Heart left ventricle (tissue), 16 donors: ENCODE data around the gene AMN. TPM values are rescaled to one million over a fixed set of nuclear protein-coding genes. Genes with fewer than 3 reads are reported as not detected.

Source experiments
- ATAC-seq, 4 donors: fragments of 200-7000 bp; cut with Tn5 transposase; one replicate each; pipeline ENCODE4 v1.9.1; 2020 to 2022; ENCODE audit warnings: moderate library complexity in 4 of 4, mild to moderate bottlenecking in 3 of 4, moderate number of reproducible peaks in 1 of 4
- DNase-seq, 5 donors: peaks; one replicate each; pipeline ENCODE4 v3.0.0-alpha.2; 2020
- H3K27ac ChIP-seq, 12 donors: fragments of 200-600 bp; sonication (generic) in 4 of 12; one replicate each; pipeline versions ENCODE4 v1.5.0 to v1.8.0; 2016 to 2022; ENCODE audit warnings: mild to moderate bottlenecking in 2 of 12
- H3K27me3 ChIP-seq, 9 donors: fragments of 200-600 bp; sonication (generic) in 2 of 9; one replicate each; pipeline versions ENCODE4 v1.5.1 to v1.8.0; 2016 to 2022; ENCODE audit warnings: mild to moderate bottlenecking in 3 of 9
- H3K36me3 ChIP-seq, 9 donors: fragments of 200-600 bp; sonication (generic) in 2 of 9; one replicate each; pipeline versions ENCODE4 v1.5.0 to v1.8.0; 2018 to 2022; ENCODE audit warnings: mild to moderate bottlenecking in 2 of 9
- H3K4me1 ChIP-seq, 12 donors: fragments of 200-600 bp; sonication (generic) in 4 of 12; one replicate each; pipeline versions ENCODE4 v1.5.0 to v1.8.0; 2016 to 2022; ENCODE audit warnings: mild to moderate bottlenecking in 3 of 12
- H3K4me3 ChIP-seq, 12 donors: fragments of 200-600 bp; sonication (generic) in 4 of 12; one replicate each; pipeline versions ENCODE4 v1.5.0 to v1.8.0; 2017 to 2022; ENCODE audit warnings: mild to moderate bottlenecking in 9 of 12, moderate library complexity in 4 of 12
- H3K9me3 ChIP-seq, 12 donors: fragments of 200-600 bp; sonication (generic) in 4 of 12; one replicate each; pipeline versions ENCODE4 v1.5.0 to v1.8.0; 2016 to 2022; ENCODE audit warnings: mild to moderate bottlenecking in 1 of 12
- CTCF ChIP-seq, 12 donors: fragments of 200-600 bp; sonication (generic) in 4 of 12; IDR thresholded peaks; one replicate each; pipeline versions ENCODE4 v1.5.0 to v1.8.0; 2018 to 2022; ENCODE audit warnings: antibody characterized with exemption in 12 of 12, mild to moderate bottlenecking in 5 of 12
- POLR2A ChIP-seq, 2 donors: fragments of 450-650 bp; IDR thresholded peaks; one replicate each; pipeline ENCODE4 v1.6.1; 2017; ENCODE audit warnings: antibody characterized with exemption in 2 of 2, mild to moderate bottlenecking in 2 of 2, moderate library complexity in 2 of 2
- WGBS, 4 donors: extraction: QIAGEN DNeasy Blood & Tissue Kit in 2 of 4; methylation state at CpG; one replicate each; pipeline versions ENCODE4 v1.1.5 to v1.1.7; 2013 to 2018; 5-methylcytosine and 5-hydroxymethylcytosine counted together
- intact Hi-C, 10 donors: fragments of 100-400 bp; cut with DNase I; formaldehyde crosslinking; loops; one replicate each; pipeline versions ENCODE4 v1.11.1 to v1.14.2; 2022
- polyA plus RNA-seq, 2 donors: library from polyadenylated mRNA; stranded (reverse); fragments of 200-250 nt; gene quantifications; one replicate each; pipeline ENCODE4 v1.2.3, GENCODE V29; 2013
- total RNA-seq, 9 donors: library from RNA; depleted of rRNA in 2 of 9; stranded (reverse); fragments of >200 nt in 2 of 9; fragmentation: NEBNext Ultra II Directional in 3 of 9; extraction: Animal tissue kit (Norgen Biotek cat#: 25700) in 3 of 9; gene quantifications; one replicate each; pipeline versions ENCODE4 v1.1.0 to v1.2.4, GENCODE V29; 2016 to 2023
- donor health status: ischemic (EF 13 %, LVEDD 7.1; RV severe dilation, severe dysfunction).
- donor health status: healthy with polysubstance abuse.
- donor health status: DM: no; HTN: yes; CAD: no.
- donor health status: DM: no; HTN: no; CAD: no.
- donor health status: ischemic (EF 25% LVEDD 6.9; RV normal size, moderate dysfunction).
- donor health status: ischemic (EF 25% LVEDD 5.7; RV mildly dilated, moderate dysfunction).
- donor health status: healthy.
- donor health status: DM: yes; HTN: yes; CAD: no.
- donor health status: ischemic (EF 35%, LVEDD 5.7; RV mildly dilated, moderate dysfunction).
- donor health status: nonischemic (EF 11% LVEDD 7.7; RV severe dilation, severe dysfunction).
- donor health status: DM: yes; HTN: yes; CAD: no.
- donor health status: PGD.
- donor health status: ischemic (EF 29% LVEDD 5.4; RV normal size, mild dysfunction).
- donor health status: nonischemic (EF 23%, LVEDD 6.1; RV moderate dilation, normal function).

The AMN gene
- total and polyA plus RNA-seq, 11 donors, result 0.11 to 0.36 (median 0.21) TPM; not detected in 8

GRCh38 chr14:102937331-102938175 is 15.1 kb downstream of the AMN start:
- no peak for TF ChIP-seq CTCF (IDR thresholded peaks at IDR 0.05)
- Histone ChIP-seq H3K27me3 (no peaks in the 10 kb centered on the region), H3K4me3 (no peak overlapping the region), H3K27ac (no peak overlapping the region), H3K36me3 (peaks cover 0 to 90% (median 75%) of the 10 kb centered on the region in 9 donors), H3K9me3 (no peaks in the 10 kb centered on the region), H3K4me1 (peaks cover 0 to 7% (median 0%) of the 10 kb centered on the region in 12 donors)
- intact Hi-C loops, result no loop called here
- DNase-seq, result peak in 1 of 5 donors; percentile 12
- WGBS, 4 donors, result 91 to 96% (median 92%) methylated on average over 21 to 22 of the region's 22 CpGs
- ATAC-seq, result no peak

- Histone ChIP-seq H3K27ac (no peak overlapping the region), H3K27me3 (no peaks in the 10 kb centered on the region), H3K9me3 (no peaks in the 10 kb centered on the region), H3K4me3 (no peak overlapping the region), H3K4me1 (peaks cover 0 to 7% (median 0%) of the 10 kb centered on the region in 12 donors), H3K36me3 (peaks cover 0 to 92% (median 77%) of the 10 kb centered on the region in 9 donors)
- TF ChIP-seq POLR2A (IDR thresholded peaks at IDR 0.05) (no peak), CTCF (IDR thresholded peaks at IDR 0.05) (no peak)
- ATAC-seq (no peak), DNase-seq (no peak)
- intact Hi-C loops, result no loop called here
- 91 to 97% (median 94%) methylated on average over 12 of the region's 12 CpGs for WGBS, 4 donors
These were observed 15.7 kb downstream of the AMN start for GRCh38 chr14:102938191-102938590.

- Histone ChIP-seq H3K27me3 (no peaks in the 10 kb centered on the region), H3K4me1 (peaks cover 0 to 7% (median 0%) of the 10 kb centered on the region in 12 donors), H3K36me3 (peaks cover 0 to 92% (median 81%) of the 10 kb centered on the region in 9 donors), H3K4me3 (no peak overlapping the region), H3K9me3 (no peaks in the 10 kb centered on the region), H3K27ac (no peak overlapping the region)
- intact Hi-C loops, result no loop called here
- 92 to 97% (median 96%) methylated on average over 14 to 18 of the region's 18 CpGs for WGBS, 4 donors
- TF ChIP-seq POLR2A (IDR thresholded peaks at IDR 0.05) (no peak), CTCF (IDR thresholded peaks at IDR 0.05) (no peak)
- DNase-seq (no peak), ATAC-seq (peak in 1 of 4 donors; percentile 15)
These were observed 16.9 kb downstream of the AMN start for GRCh38 chr14:102939329-102939728.

GRCh38 chr14:102939820-102940561 is 17.5 kb downstream of the AMN start:
- no peak overlapping the region for H3K27ac ChIP-seq
- TF ChIP-seq POLR2A (IDR thresholded peaks at IDR 0.05) (no peak), CTCF (IDR thresholded peaks at IDR 0.05) (no peak)
- 92 to 93% (median 92%) methylated on average over 43 of the region's 43 CpGs for WGBS, 4 donors
- H3K9me3 ChIP-seq, result no peaks in the 10 kb centered on the region
- H3K36me3 ChIP-seq, result peaks cover 0 to 95% (median 87%) of the 10 kb centered on the region in 9 donors
- no peak overlapping the region for H3K4me3 ChIP-seq
- H3K27me3 ChIP-seq, result no peaks in the 10 kb centered on the region
- ATAC-seq (peak in 1 of 4 donors; percentile 24), DNase-seq (no peak)
- intact Hi-C loops, result no loop called here
- peaks cover 0 to 7% (median 0%) of the 10 kb centered on the region in 12 donors for H3K4me1 ChIP-seq
